ENCODE results near the gene CGREF1. TPM values are rescaled to one million over a fixed set of nuclear protein-coding genes. Genes with fewer than 3 reads are reported as not detected.
A peak's percentile ranks its signal among the peaks of the same experiment; 100 is the strongest.

CGREF1 gene
- total RNA-seq, 4 donors from 2014 or later = 2.6 to 6.1 (median 3.9) TPM

GRCh38 chr2:27137322-27137935, 18.5 kb upstream of the CGREF1 start:
- no peak for TF ChIP-seq POLR2A (IDR thresholded peaks at IDR 0.05)
- TF ChIP-seq CTCF (IDR thresholded peaks at IDR 0.05) = no peak
- H3K9me3 ChIP-seq = no peaks in the 10 kb centered on the region
- 87 to 92% methylated on average over 7 to 8 of the region's 21 CpGs for WGBS, 2 donors
- H3K27me3 ChIP-seq = no peaks in the 10 kb centered on the region
- H3K27ac ChIP-seq = no peak overlapping the region
- intact Hi-C loops (cut with DNase I) = no loop called here
- no peak for DNase-seq
- peaks cover 0 to 6% (median 2%) of the 10 kb centered on the region in 3 donors for H3K36me3 ChIP-seq
- H3K4me1 ChIP-seq = peaks cover 12 to 21% (median 13%) of the 10 kb centered on the region in 3 donors
- H3K4me3 ChIP-seq = no peak overlapping the region

GRCh38 chr2:27136751-27137150, 17.8 kb upstream of the CGREF1 start:
- H3K4me1 ChIP-seq = peaks cover 12 to 28% (median 13%) of the 10 kb centered on the region in 3 donors
- no peak overlapping the region for H3K27ac ChIP-seq
- peaks cover 6 to 13% (median 8%) of the 10 kb centered on the region in 3 donors for H3K36me3 ChIP-seq
- 87% methylated on average over 5 of the region's 7 CpGs; no CpG with 5 or more reads in 1 of the 2 donors for WGBS, 2 donors
- TF ChIP-seq CTCF (IDR thresholded peaks at IDR 0.05) (no peak), POLR2A (IDR thresholded peaks at IDR 0.05) (no peak)
- no peaks in the 10 kb centered on the region for H3K27me3 ChIP-seq
- no peaks in the 10 kb centered on the region for H3K9me3 ChIP-seq
- DNase-seq = no peak
- H3K4me3 ChIP-seq = no peak overlapping the region
- intact Hi-C loops (cut with DNase I) = no loop called here

- Histone ChIP-seq H3K36me3 (peaks cover 15 to 25% (median 18%) of the 10 kb centered on the region in 3 donors), H3K4me3 (no peak overlapping the region), H3K9me3 (no peaks in the 10 kb centered on the region), H3K4me1 (peaks cover 12 to 28% (median 13%) of the 10 kb centered on the region in 3 donors), H3K27ac (peak overlapping the region in 2 of 4 donors; percentile 86 to 89), H3K27me3 (no peaks in the 10 kb centered on the region)
- intact Hi-C loops (cut with DNase I) = no loop called here
- no peak for TF ChIP-seq CTCF (IDR thresholded peaks at IDR 0.05)
- TF ChIP-seq POLR2A (IDR thresholded peaks at IDR 0.05) = no peak
- 70 to 79% methylated on average over 9 to 10 of the region's 12 CpGs for WGBS, 2 donors
- DNase-seq = no peak
Measured at GRCh38 chr2:27135478-27135955, 16.6 kb upstream of the CGREF1 start.

- peaks cover 15 to 31% (median 22%) of the 10 kb centered on the region in 3 donors for H3K36me3 ChIP-seq
- intact Hi-C loops (cut with DNase I) = no loop called here
Measured at GRCh38 chr2:27134781-27135477, 16.0 kb upstream of the CGREF1 start.

More at GRCh38 chr2:27134781-27135477, 16.0 kb upstream of the CGREF1 start:
- H3K9me3 ChIP-seq = no peaks in the 10 kb centered on the region
- H3K27me3 ChIP-seq = no peaks in the 10 kb centered on the region
- TF ChIP-seq POLR2A (IDR thresholded peaks at IDR 0.05) (peak in 1 of 4 donors; percentile 0), CTCF (IDR thresholded peaks at IDR 0.05) (no peak)
- peaks cover 12 to 28% (median 13%) of the 10 kb centered on the region in 3 donors for H3K4me1 ChIP-seq
- no peak for DNase-seq
- H3K4me3 ChIP-seq = peak overlapping the region; percentile 62 to 97 (median 94)
- 91 to 93% methylated on average over 10 to 17 of the region's 33 CpGs for WGBS, 2 donors
- H3K27ac ChIP-seq = peak overlapping the region; percentile 86 to 95 (median 90)

Data from esophagus squamous epithelium (tissue), 5 donors.